ENCODE data around the gene UNC5A. TPM values are rescaled to one million over a fixed set of nuclear protein-coding genes. Genes with fewer than 3 reads are reported as not detected.

The UNC5A gene
- total and polyA plus RNA-seq, 10 of the 15 experiments (the other 5 are each of a cell fraction or from before 2014, with no cell fraction given) = not detected

GRCh38 chr5:176894298-176894697, 83.9 kb downstream of the UNC5A start:
- Histone ChIP-seq H3K4me1 (ENCODE audit: control insufficient read depth, insufficient read depth, low read length) (no peaks in the 10 kb centered on the region), H3K27me3 (replicated peaks in 1 of 2; ENCODE audit: control insufficient read depth in 2 of 2, insufficient read depth in 2 of 2, low read length in 1 of 2) (no peaks in the 10 kb centered on the region; a peak in 2 of 4 replicates), H3K9ac (ENCODE audit: control insufficient read depth, insufficient read depth, low read length) (no peak overlapping the region), H3K4me2 (ENCODE audit: control insufficient read depth, insufficient read depth) (no peak overlapping the region), H4K20me1 (ENCODE audit: control insufficient read depth, insufficient read depth) (no peaks in the 10 kb centered on the region), H3K9me3 (replicated peaks; ENCODE audit: control insufficient read depth, insufficient read depth, low read length) (no peaks in the 10 kb centered on the region), H3K36me3 (ENCODE audit: control insufficient read depth in 2 of 2, insufficient read depth in 2 of 2, low read length in 1 of 2) (no peaks in the 10 kb centered on the region), H3K27ac (ENCODE audit: control insufficient read depth, insufficient read depth) (no peak overlapping the region), H3K4me3 (no peak overlapping the region), H3K79me2 (ENCODE audit: control insufficient read depth, insufficient read depth, low read length) (no peaks in the 10 kb centered on the region), H2AFZ (ENCODE audit: control insufficient read depth, low read depth, low read length) (no peak overlapping the region)
- ATAC-seq = no peak
- BruUV-seq (replicated peaks) = no TSS peak
- intact Hi-C loops (cut with micrococcal nuclease; ENCODE audit: unreplicated experiment) (no loop called here), in situ Hi-C loops (cut with MboI) (no loop called here)
- ChIA-PET CTCF (no interaction called here), POLR2A (no interaction called here), SMC1A (ENCODE audit: uncharacterized antibody, unreplicated experiment) (no interaction called here), RAD21 (ENCODE audit: unreplicated experiment) (no interaction called here)
- WGBS (ENCODE audit: insufficient coverage, insufficient replicate concordance, low lambda C conversion rate, missing lambda C conversion rate) = 58% methylated on average over 6 of the region's 6 CpGs
- TF ChIP-seq IKZF1 (conservative IDR thresholded peaks at IDR 0.05) (no peak), NFXL1 (IDR thresholded peaks at IDR 0.05; ENCODE audit: borderline replicate concordance) (no peak), NFIC (IDR thresholded peaks at IDR 0.05; ENCODE audit: low read depth, low read length) (no peak), HDAC2 (IDR thresholded peaks at IDR 0.05) (no peak), BHLHE40 (IDR thresholded peaks at IDR 0.05; ENCODE audit: borderline replicate concordance in 1 of 2, low read depth in 2 of 2, low read length in 1 of 2) (no peak), CHD2 (IDR thresholded peaks at IDR 0.05; ENCODE audit: borderline replicate concordance, low read depth, low read length) (no peak), HDGF (IDR thresholded peaks at IDR 0.05) (no peak), HDAC6 (IDR thresholded peaks at IDR 0.05; ENCODE audit: unreplicated experiment) (no peak), FOS (IDR thresholded peaks at IDR 0.05; ENCODE audit: borderline replicate concordance, extremely low read depth, insufficient read length) (no peak), MYB (IDR thresholded peaks at IDR 0.05; ENCODE audit: borderline replicate concordance, low read depth, low read length) (no peak)
- TF ChIP-seq, protein P1, sequence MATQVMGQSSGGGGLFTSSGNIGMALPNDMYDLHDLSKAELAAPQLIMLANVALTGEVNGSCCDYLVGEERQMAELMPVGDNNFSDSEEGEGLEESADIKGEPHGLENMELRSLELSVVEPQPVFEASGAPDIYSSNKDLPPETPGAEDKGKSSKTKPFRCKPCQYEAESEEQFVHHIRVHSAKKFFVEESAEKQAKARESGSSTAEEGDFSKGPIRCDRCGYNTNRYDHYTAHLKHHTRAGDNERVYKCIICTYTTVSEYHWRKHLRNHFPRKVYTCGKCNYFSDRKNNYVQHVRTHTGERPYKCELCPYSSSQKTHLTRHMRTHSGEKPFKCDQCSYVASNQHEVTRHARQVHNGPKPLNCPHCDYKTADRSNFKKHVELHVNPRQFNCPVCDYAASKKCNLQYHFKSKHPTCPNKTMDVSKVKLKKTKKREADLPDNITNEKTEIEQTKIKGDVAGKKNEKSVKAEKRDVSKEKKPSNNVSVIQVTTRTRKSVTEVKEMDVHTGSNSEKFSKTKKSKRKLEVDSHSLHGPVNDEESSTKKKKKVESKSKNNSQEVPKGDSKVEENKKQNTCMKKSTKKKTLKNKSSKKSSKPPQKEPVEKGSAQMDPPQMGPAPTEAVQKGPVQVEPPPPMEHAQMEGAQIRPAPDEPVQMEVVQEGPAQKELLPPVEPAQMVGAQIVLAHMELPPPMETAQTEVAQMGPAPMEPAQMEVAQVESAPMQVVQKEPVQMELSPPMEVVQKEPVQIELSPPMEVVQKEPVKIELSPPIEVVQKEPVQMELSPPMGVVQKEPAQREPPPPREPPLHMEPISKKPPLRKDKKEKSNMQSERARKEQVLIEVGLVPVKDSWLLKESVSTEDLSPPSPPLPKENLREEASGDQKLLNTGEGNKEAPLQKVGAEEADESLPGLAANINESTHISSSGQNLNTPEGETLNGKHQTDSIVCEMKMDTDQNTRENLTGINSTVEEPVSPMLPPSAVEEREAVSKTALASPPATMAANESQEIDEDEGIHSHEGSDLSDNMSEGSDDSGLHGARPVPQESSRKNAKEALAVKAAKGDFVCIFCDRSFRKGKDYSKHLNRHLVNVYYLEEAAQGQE (IDR thresholded peaks at IDR 0.05; ENCODE audit: low read depth, low read length) = no peak
- TF ChIP-seq, protein P2, sequence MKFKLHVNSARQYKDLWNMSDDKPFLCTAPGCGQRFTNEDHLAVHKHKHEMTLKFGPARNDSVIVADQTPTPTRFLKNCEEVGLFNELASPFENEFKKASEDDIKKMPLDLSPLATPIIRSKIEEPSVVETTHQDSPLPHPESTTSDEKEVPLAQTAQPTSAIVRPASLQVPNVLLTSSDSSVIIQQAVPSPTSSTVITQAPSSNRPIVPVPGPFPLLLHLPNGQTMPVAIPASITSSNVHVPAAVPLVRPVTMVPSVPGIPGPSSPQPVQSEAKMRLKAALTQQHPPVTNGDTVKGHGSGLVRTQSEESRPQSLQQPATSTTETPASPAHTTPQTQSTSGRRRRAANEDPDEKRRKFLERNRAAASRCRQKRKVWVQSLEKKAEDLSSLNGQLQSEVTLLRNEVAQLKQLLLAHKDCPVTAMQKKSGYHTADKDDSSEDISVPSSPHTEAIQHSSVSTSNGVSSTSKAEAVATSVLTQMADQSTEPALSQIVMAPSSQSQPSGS (IDR thresholded peaks at IDR 0.05; ENCODE audit: low read length) = no peak
- no peak for FAIRE-seq
- DNase-seq (ENCODE audit: low read depth, low spot score) = no peak

Measured in GM12878 (cell line).